ENCODE data around the gene NR5A1. TPM values are rescaled to one million over a fixed set of nuclear protein-coding genes. Genes with fewer than 3 reads are reported as not detected.

Gene NR5A1
- total RNA-seq, 4 donors from 2014 or later, result not detected

DNA sequence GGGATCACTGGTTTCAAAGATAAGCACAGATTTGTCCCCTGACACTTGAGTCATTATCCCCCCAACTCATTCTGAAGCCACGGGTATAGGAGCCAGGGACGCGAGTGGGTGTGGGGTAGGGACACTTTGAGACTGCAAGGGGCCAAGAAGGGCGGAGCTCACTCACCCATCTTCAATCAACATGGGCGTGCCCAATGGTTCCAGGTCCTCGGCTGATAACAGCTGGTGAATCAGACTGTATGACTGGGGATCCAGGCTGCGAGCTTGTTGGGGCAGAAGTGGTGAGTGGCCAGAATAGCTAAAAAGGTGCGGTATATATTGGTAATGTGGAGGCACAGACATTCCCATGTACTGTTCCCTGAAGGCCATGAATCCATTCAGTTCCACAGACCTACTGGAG, 30.7 kb upstream of the NR5A1 start:
- TF ChIP-seq EP300 (IDR thresholded peaks at IDR 0.05) (no peak), POLR2AphosphoS5 (IDR thresholded peaks at IDR 0.05) (no peak), POLR2A (IDR thresholded peaks at IDR 0.05) (no peak)
- TF ChIP-seq, protein P1, sequence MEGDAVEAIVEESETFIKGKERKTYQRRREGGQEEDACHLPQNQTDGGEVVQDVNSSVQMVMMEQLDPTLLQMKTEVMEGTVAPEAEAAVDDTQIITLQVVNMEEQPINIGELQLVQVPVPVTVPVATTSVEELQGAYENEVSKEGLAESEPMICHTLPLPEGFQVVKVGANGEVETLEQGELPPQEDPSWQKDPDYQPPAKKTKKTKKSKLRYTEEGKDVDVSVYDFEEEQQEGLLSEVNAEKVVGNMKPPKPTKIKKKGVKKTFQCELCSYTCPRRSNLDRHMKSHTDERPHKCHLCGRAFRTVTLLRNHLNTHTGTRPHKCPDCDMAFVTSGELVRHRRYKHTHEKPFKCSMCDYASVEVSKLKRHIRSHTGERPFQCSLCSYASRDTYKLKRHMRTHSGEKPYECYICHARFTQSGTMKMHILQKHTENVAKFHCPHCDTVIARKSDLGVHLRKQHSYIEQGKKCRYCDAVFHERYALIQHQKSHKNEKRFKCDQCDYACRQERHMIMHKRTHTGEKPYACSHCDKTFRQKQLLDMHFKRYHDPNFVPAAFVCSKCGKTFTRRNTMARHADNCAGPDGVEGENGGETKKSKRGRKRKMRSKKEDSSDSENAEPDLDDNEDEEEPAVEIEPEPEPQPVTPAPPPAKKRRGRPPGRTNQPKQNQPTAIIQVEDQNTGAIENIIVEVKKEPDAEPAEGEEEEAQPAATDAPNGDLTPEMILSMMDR (IDR thresholded peaks at IDR 0.05), result no peak

DNA sequence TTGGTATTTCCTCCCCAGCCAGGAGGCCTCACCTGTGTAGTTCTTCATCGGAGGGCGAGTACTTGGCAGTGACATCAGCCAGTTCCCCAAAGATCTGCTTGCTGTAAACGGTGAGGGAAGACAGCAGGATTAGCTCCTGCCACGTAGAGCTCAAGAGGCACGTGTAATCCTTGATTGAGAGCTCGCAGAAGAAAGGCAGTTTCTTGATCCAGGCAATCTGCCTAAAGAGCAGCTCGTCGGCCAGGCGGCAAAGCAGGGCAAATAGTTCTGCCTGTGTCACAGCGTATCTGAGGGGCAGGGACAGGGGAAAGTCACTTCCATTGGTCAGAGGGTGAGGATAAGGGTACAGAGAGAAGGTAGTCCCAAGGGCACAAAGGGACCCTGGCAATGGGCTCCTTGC, 28.6 kb upstream of the NR5A1 start:
- TF ChIP-seq, protein P1 (IDR thresholded peaks at IDR 0.05), result no peak
- no peak for TF ChIP-seq EP300 (IDR thresholded peaks at IDR 0.05)
- no peak for TF ChIP-seq POLR2AphosphoS5 (IDR thresholded peaks at IDR 0.05)
- TF ChIP-seq POLR2A (IDR thresholded peaks at IDR 0.05), result no peak
- no peak overlapping the region for H3K27ac ChIP-seq
- no peaks in the 10 kb centered on the region for H3K4me1 ChIP-seq
- H3K27me3 ChIP-seq, result no peaks in the 10 kb centered on the region
- H3K36me3 ChIP-seq, result peaks cover 0 to 6% of the 10 kb centered on the region in 2 donors
- 78 to 91% methylated on average over 5 to 8 of the region's 10 CpGs for WGBS, 2 donors (ENCODE audit: low coverage in 1 of 2)
- ATAC-seq, result no peak
- no peak overlapping the region for H3K4me3 ChIP-seq
- no peaks in the 10 kb centered on the region for H3K9me3 ChIP-seq

More for the DNA sequence above, 30.7 kb upstream of the NR5A1 start:
- no peak for ATAC-seq
- no peaks in the 10 kb centered on the region for H3K9me3 ChIP-seq
- 88 to 100% methylated on average over 1 to 6 of the region's 8 CpGs for WGBS, 2 donors (ENCODE audit: low coverage in 1 of 2)
- no peak overlapping the region for H3K4me3 ChIP-seq
- H3K27me3 ChIP-seq, result no peaks in the 10 kb centered on the region
- H3K4me1 ChIP-seq, result no peaks in the 10 kb centered on the region
- no peak overlapping the region for H3K27ac ChIP-seq
- H3K36me3 ChIP-seq, result peaks cover 0 to 6% of the 10 kb centered on the region in 2 donors

DNA sequence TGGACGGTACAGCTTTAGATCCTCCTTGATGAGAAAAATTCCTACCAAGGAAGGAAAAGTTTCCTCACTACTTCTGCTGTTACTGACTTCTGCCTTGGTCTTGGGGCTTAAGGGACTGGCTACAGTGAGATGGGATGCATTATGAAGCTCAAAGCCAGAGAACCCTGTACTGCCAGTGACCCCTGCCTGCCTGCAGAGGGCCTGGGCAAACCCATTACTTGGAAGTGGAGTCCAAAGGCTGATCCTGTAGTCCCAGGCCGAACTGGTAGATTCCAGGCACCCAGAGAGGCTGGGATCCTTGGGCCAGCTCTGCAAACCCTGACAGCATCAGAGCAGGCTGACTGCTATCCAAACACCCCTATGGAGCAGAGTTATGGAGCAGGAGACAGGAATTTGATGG, 25.7 kb upstream of the NR5A1 start:
- Histone ChIP-seq H3K27ac (no peak overlapping the region), H3K36me3 (peaks cover 0 to 3% of the 10 kb centered on the region in 2 donors), H3K4me3 (no peak overlapping the region), H3K9me3 (no peaks in the 10 kb centered on the region), H3K27me3 (no peaks in the 10 kb centered on the region), H3K4me1 (no peaks in the 10 kb centered on the region)
- TF ChIP-seq, protein P1 (IDR thresholded peaks at IDR 0.05), result no peak
- TF ChIP-seq POLR2AphosphoS5 (IDR thresholded peaks at IDR 0.05) (no peak), EP300 (IDR thresholded peaks at IDR 0.05) (no peak), POLR2A (IDR thresholded peaks at IDR 0.05) (no peak)
- 80 to 86% methylated on average over 1 of the region's 2 CpGs for WGBS, 2 donors (ENCODE audit: low coverage in 1 of 2)
- no peak for ATAC-seq

DNA sequence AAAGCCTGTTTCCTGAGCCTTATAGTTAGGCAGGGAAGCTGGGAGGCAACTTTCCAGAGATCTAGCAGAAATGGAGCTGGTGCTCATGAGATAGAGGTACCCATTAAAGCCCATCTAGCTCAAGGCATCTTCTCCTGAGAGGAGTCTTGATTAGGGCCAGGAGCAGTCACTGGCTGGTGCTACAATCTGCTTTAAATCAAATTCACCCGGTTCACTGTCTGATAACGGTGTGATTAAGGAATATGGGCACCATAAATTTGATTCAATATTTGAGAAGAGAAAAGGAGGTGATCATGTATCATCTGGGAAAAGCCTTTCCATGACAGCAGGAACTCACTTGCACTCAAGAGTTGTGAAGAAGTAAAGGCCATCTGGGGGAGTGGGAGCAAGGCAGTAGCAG, 23.9 kb upstream of the NR5A1 start:
- no peaks in the 10 kb centered on the region for H3K27me3 ChIP-seq
- H3K4me3 ChIP-seq, result no peak overlapping the region
- TF ChIP-seq, protein P1 (IDR thresholded peaks at IDR 0.05), result no peak
- no peak for TF ChIP-seq POLR2A (IDR thresholded peaks at IDR 0.05)
- TF ChIP-seq EP300 (IDR thresholded peaks at IDR 0.05), result no peak
- TF ChIP-seq POLR2AphosphoS5 (IDR thresholded peaks at IDR 0.05), result no peak
- H3K27ac ChIP-seq, result no peak overlapping the region
- no peaks in the 10 kb centered on the region for H3K4me1 ChIP-seq
- no peak for ATAC-seq
- no peaks in the 10 kb centered on the region for H3K9me3 ChIP-seq
- peaks cover 0 to 7% of the 10 kb centered on the region in 2 donors for H3K36me3 ChIP-seq
- 80 to 81% methylated on average over 1 to 2 of the region's 2 CpGs for WGBS, 2 donors (ENCODE audit: low coverage in 1 of 2)

DNA sequence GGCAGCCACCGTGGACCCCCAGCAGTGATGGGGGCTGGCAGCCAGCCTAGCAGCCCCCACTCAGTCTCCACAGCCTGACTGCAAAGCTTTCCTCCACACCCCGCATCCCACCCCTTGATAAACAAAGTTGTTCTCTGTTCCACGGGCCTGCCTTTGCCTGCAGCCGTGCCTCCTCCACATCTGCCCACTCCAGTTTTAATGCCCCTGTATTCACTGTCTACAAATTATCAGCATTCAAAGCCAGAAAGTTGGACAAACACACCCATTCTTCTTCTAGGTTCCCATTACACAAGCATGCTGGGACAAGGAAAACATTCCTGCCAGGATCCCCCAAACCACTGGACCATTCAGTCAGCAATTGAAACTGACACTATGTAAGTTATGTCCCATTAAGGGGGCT, 23.0 kb upstream of the NR5A1 start:
- no peaks in the 10 kb centered on the region for H3K4me1 ChIP-seq
- H3K36me3 ChIP-seq, result peaks cover 0 to 10% of the 10 kb centered on the region in 2 donors
- no peak overlapping the region for H3K27ac ChIP-seq
- no peaks in the 10 kb centered on the region for H3K27me3 ChIP-seq
- WGBS, 2 donors (ENCODE audit: low coverage in 1 of 2), result 66 to 87% methylated on average over 3 to 4 of the region's 4 CpGs
- no peaks in the 10 kb centered on the region for H3K9me3 ChIP-seq
- no peak overlapping the region for H3K4me3 ChIP-seq
- no peak for ATAC-seq
- TF ChIP-seq, protein P1 (IDR thresholded peaks at IDR 0.05), result no peak
- no peak for TF ChIP-seq POLR2A (IDR thresholded peaks at IDR 0.05)
- TF ChIP-seq EP300 (IDR thresholded peaks at IDR 0.05), result no peak
- no peak for TF ChIP-seq POLR2AphosphoS5 (IDR thresholded peaks at IDR 0.05)

All from gastroesophageal sphincter (tissue), 4 donors.